Endothelial cell of umbilical vein (primary cell): ENCODE results near the gene SPON1. TPM values are rescaled to one million over a fixed set of nuclear protein-coding genes. Genes with fewer than 3 reads are reported as not detected.

Source experiments
- BruUV-seq: library from RNA; stranded (reverse); fragments of 400-500 nt; replicated peaks from 2 replicates; lab custom pipeline; 2021; lab: Mats Ljungman, UMichigan
- CTCF ChIA-PET: fragments of 300-600, 350-600 bp; sonication (Branson Sonifier 250); formaldehyde crosslinking; loops from one replicate; lab custom pipeline; 2021; ENCODE audit warnings: antibody characterized with exemption, inconsistent platforms; lab: Charles Lee
- POLR2A ChIA-PET: fragments of 300-600, 350-600 bp; sonication (Branson Sonifier 250); formaldehyde crosslinking; loops from one replicate; lab custom pipeline; 2021; ENCODE audit warnings: antibody characterized with exemption, inconsistent platforms; lab: Charles Lee
- DNase-seq: peaks from one replicate; pipeline ENCODE4 v3.0.0-alpha.2; 2011; ENCODE audit warnings: low read depth, low spot score
- FAIRE-seq: peaks from 2 replicates; lab custom pipeline; 2011; peaks lifted over from hg19 to GRCh38; lab: Jason Lieb, UNC
- H2AFZ ChIP-seq: 2 replicates; pipeline ENCODE4 v1.6.0; 2012; ENCODE audit warnings: low read depth, low read length, control low read depth, inconsistent platforms
- H3K27ac ChIP-seq: 2 replicates; pipeline ENCODE4 v1.5.1; 2011; ENCODE audit warnings: low read depth, mild to moderate bottlenecking, control low read depth, low read length, moderate library complexity; ENCODE audit not compliant: insufficient read depth
- H3K27me3 ChIP-seq, 2 experiments: 2 replicates each; pipeline versions ENCODE4 v1.6.0 to v1.6.1; 2011; ENCODE audit warnings: low read length in 2 of 2, mixed read lengths in 1 of 2; ENCODE audit not compliant: control insufficient read depth in 2 of 2, insufficient read depth in 2 of 2
- H3K36me3 ChIP-seq, 2 experiments: 2 replicates in 1 of 2; 3 replicates in 1 of 2; pipeline ENCODE4 v1.5.1; 2011; ENCODE audit warnings: low read length in 2 of 2, mild to moderate bottlenecking in 1 of 2, moderate library complexity in 1 of 2; ENCODE audit not compliant: control insufficient read depth in 2 of 2, insufficient read depth in 2 of 2; ENCODE audit errors: extremely low read depth in 1 of 2
- H3K4me1 ChIP-seq: 3 replicates; pipeline ENCODE4 v1.5.1; 2011; ENCODE audit warnings: mild to moderate bottlenecking, low read length; ENCODE audit not compliant: control insufficient read depth, insufficient read depth; ENCODE audit errors: extremely low read depth
- H3K4me2 ChIP-seq: 2 replicates; pipeline ENCODE4 v1.6.1; 2011; ENCODE audit warnings: low read length, control low read depth, mixed read lengths; ENCODE audit not compliant: insufficient read depth
- H3K4me3 ChIP-seq, 3 experiments: fragments of 200-600 bp in 1 of 3; sonication (generic), shearing (Covaris generic) in 1 of 3; replicated peaks in 1 of 3; 2 replicates each; pipeline ENCODE4 v1.5.1; 2011 to 2016; ENCODE audit warnings: control low read depth in 3 of 3, low read length in 3 of 3, mild to moderate bottlenecking in 2 of 3, inconsistent platforms in 1 of 3, low read depth in 1 of 3, moderate library complexity in 1 of 3; ENCODE audit not compliant: insufficient read depth in 1 of 3
- H3K79me2 ChIP-seq: 2 replicates; pipeline ENCODE4 v1.6.0; 2012; ENCODE audit warnings: low read length, inconsistent platforms; ENCODE audit not compliant: control insufficient read depth, insufficient read depth
- H3K9ac ChIP-seq: replicated peaks from 2 replicates; pipeline ENCODE3; 2011; ENCODE audit warnings: low read length, control low read depth; ENCODE audit not compliant: insufficient read depth; ENCODE audit errors: extremely low read depth
- H3K9me1 ChIP-seq: replicated peaks from 3 replicates; pipeline ENCODE4 v1.6.0; 2011; ENCODE audit warnings: mild to moderate bottlenecking, low read length; ENCODE audit not compliant: control insufficient read depth, insufficient read depth; ENCODE audit errors: extremely low read depth
- H3K9me3 ChIP-seq: replicated peaks from 2 replicates; pipeline ENCODE4 v1.5.1; 2012; ENCODE audit warnings: low read length, inconsistent platforms; ENCODE audit not compliant: control insufficient read depth, insufficient read depth
- H4K20me1 ChIP-seq: replicated peaks from 2 replicates; pipeline ENCODE3; 2011; ENCODE audit warnings: mild to moderate bottlenecking, low read length; ENCODE audit not compliant: control insufficient read depth, insufficient read depth; ENCODE audit errors: extremely low read depth
- CTCF ChIP-seq, 2 donors: IDR thresholded peaks; 1 replicate in 1 of 2; 2 replicates in 1 of 2; pipeline ENCODE4 v1.5.1; 2011; ENCODE audit warnings: low read length in 2 of 2, mild to moderate bottlenecking in 2 of 2, moderate library complexity in 2 of 2, control low read depth in 1 of 2, inconsistent platforms in 1 of 2, low read depth in 1 of 2; ENCODE audit not compliant: insufficient read depth in 1 of 2; ENCODE audit errors: extremely low read depth in 1 of 2
- MYC ChIP-seq: IDR thresholded peaks from one replicate; pipeline ENCODE4 v1.6.1; 2011; ENCODE audit warnings: mild to moderate bottlenecking, low read depth, low read length
- dilution Hi-C: fragments of 300-500 bp; cut with MboI; formaldehyde crosslinking; loops from one replicate; pipeline ENCODE4 v1.15.0; 2019; ENCODE audit warnings: low sequenced_read_pairs; ENCODE audit not compliant: extremely low pct_ligation_motif_present
- intact Hi-C: fragments of 100-400 bp; cut with micrococcal nuclease; formaldehyde crosslinking; loops from one replicate; pipeline ENCODE4 v1.10.0; 2022
- polyA plus RNA-seq, 4 experiments: library from polyadenylated mRNA; depleted of rRNA in 3 of 4; stranded (reverse) in 3 of 4; unstranded in 1 of 4; fragments of >200 nt; gene quantifications; 2 replicates each; pipeline versions ENCODE4 v1.2.1 to v1.2.3, GENCODE V29; 2011 to 2012; ENCODE audit warnings: missing spikeins in 1 of 4
- total RNA-seq: library from RNA; stranded (reverse); gene quantifications from 2 replicates; pipeline ENCODE4 v1.2.3, GENCODE V29; 2021

Gene SPON1
- total and polyA plus RNA-seq, 2 donors (not counting 3 experiments of a cell fraction or from before 2014, with no cell fraction given), result 0.31 TPM; not detected in 1

- no TSS peak for BruUV-seq
Measured at GRCh38 chr11:14259186-14259784, 296.8 kb downstream of the SPON1 start.

More at GRCh38 chr11:14259186-14259784, 296.8 kb downstream of the SPON1 start:
- no peak overlapping the region for H3K4me3 ChIP-seq
- H3K36me3 ChIP-seq, result no peaks in the 10 kb centered on the region
- ChIA-PET POLR2A (no interaction called here), CTCF (no interaction called here)
- no peak overlapping the region for H3K4me2 ChIP-seq
- no peaks in the 10 kb centered on the region for H3K27me3 ChIP-seq
- dilution Hi-C loops, result no loop called here
- no peak overlapping the region for H2AFZ ChIP-seq
- no peak overlapping the region for H3K27ac ChIP-seq
- intact Hi-C loops, result no loop called here
- TF ChIP-seq MYC (no peak), CTCF (IDR thresholded peaks at IDR 0.05; ENCODE audit: extremely low read depth in 1 of 2, insufficient read depth in 1 of 2, low read depth in 1 of 2, low read length in 2 of 2) (peak in 1 of 2 donors; percentile 6)
- no peaks in the 10 kb centered on the region for H3K79me2 ChIP-seq
- H3K9me3 ChIP-seq, result no peaks in the 10 kb centered on the region
- FAIRE-seq (no peak), DNase-seq (no peak)
- no peak overlapping the region for H3K9ac ChIP-seq
- H3K4me1 ChIP-seq, result peaks cover 5% of the 10 kb centered on the region
- no peaks in the 10 kb centered on the region for H3K9me1 ChIP-seq
- H4K20me1 ChIP-seq, result no peaks in the 10 kb centered on the region
